Measurements from ENCODE around the gene CELA3B.
A peak's percentile ranks its signal among the peaks of the same experiment; 100 is the strongest.
"Not testable (repeated sequence)": the region's sequence is repeated elsewhere in the genome, so short reads cannot be mapped to it uniquely, and the experiment has no call there.

The CELA3B gene

DNA sequence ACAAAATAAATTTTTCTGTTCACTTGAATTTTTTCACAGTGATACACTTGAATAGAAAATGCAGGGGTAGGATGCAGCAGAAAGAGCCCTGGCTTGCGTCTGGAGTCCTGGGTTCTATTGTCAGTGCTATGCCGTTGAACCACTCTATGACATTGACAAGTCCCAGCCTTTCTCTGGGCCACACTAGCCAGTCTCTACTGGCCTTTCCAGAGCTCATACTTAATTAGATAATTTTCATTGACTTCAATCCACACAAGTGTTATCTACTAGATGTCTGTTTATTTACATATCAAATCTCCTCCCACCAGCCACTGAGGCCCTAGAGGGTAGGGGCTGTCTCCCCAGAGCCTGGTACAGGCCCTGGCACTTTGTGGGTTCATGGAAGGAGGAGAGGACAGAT is 15.5 kb upstream of the CELA3B start:
- TF ChIP-seq, protein P1, sequence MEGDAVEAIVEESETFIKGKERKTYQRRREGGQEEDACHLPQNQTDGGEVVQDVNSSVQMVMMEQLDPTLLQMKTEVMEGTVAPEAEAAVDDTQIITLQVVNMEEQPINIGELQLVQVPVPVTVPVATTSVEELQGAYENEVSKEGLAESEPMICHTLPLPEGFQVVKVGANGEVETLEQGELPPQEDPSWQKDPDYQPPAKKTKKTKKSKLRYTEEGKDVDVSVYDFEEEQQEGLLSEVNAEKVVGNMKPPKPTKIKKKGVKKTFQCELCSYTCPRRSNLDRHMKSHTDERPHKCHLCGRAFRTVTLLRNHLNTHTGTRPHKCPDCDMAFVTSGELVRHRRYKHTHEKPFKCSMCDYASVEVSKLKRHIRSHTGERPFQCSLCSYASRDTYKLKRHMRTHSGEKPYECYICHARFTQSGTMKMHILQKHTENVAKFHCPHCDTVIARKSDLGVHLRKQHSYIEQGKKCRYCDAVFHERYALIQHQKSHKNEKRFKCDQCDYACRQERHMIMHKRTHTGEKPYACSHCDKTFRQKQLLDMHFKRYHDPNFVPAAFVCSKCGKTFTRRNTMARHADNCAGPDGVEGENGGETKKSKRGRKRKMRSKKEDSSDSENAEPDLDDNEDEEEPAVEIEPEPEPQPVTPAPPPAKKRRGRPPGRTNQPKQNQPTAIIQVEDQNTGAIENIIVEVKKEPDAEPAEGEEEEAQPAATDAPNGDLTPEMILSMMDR (IDR thresholded peaks at IDR 0.05; ENCODE audit: low read depth, low read length) = no peak

DNA sequence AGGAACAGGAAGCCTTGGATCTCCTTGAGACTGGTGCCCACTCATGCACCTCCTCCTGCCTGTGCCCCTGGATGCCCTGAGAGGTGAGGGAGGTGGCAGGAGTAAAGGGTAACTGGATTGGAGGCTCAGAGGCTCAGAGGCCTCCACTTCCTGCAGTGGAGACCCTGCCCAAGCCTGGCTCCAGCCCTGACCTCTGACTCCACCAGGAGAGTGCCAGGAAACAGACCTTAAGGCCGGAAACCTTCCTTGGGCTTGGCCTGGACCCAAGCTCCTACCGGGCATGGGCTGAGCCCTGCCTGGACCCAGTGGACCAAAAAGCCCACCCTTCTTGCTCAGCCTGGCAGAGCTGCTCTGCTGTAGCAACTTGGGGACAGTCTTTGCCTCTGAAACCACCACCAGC is 15.0 kb upstream of the CELA3B start:
- TF ChIP-seq, protein P1 (IDR thresholded peaks at IDR 0.05; ENCODE audit: low read depth, low read length) = no peak
- no peak overlapping the region for H3K4me3 ChIP-seq (ENCODE audit: low read depth, low read length)

More for the DNA sequence above, 15.5 kb upstream of the CELA3B start:
- no peak overlapping the region for H3K4me3 ChIP-seq (ENCODE audit: low read depth, low read length)

DNA sequence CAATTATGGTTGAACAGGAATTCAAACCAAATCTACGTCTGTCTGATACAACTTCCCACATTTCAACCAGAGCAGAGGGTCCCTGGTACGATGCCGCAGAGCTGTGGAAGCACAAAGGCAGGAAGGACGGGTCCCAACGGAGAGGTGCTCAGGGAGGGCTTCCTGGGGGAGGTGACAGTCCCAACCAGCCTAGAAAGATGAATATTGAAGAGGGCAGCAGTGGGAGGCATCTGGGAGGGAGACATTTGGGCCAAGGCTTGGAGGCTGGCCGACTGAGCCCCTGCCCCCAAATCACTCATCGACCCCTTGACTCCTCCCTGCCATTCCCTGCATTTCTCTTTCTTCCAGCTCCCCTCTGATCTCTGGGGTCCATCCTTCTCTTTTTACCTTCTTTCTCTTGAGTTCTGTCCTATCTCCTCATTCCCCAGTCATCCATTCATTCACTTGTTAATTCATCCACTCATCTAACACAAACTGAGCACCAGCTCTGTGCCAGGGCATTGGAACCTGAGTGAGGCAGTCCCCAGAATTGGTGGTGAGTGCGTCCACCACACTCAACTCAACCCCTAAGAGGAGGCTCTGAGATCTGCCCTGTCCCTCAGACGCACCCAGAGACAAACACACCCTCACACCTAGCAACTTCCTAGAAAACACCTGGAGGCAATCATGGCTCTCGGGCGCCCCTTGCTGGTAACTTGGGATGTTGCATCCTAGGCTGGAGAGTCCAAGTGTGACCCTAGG is 13.2 kb upstream of the CELA3B start:
- TF ChIP-seq, protein P1 (IDR thresholded peaks at IDR 0.05; ENCODE audit: low read depth, low read length) = peak; percentile 88
- H3K4me3 ChIP-seq (ENCODE audit: low read depth, low read length) = no peak overlapping the region

DNA sequence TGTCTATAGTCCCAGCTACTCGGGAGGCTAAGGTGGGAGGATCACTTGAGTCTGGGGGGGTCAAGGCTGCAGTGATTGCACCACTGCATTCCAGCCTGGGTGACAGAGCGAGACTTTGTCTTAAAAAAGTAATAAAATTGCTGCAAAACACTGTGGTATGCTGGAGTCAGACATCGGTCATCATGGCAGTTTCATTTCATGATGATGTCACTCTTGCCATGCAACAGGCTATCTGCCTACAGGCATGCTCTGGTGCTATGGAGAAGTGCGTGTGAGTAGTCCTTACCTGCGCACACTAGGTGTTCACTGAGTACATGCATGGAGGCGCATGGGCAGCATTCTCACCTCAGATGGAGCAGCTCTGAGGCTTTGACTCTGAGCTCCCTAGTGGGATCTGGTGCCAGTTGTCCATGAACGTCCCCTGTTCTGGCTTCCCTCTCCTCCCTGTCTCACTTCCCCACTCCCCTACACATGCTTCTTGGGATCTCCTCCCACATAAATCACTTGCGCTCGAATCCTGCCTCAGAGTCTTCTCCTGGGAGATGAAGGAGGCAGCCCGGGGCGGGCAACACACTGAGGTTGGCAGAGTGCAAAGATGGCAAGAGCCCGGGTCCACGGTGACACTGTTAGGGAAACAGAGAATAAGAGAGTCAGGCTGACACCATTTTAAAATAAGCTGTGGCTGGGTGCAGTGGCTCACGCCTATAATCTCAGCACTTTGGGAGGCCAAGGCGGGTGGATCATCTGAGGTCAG is 10.4 kb upstream of the CELA3B start:
- no peak overlapping the region for H3K4me3 ChIP-seq (ENCODE audit: low read depth, low read length)
- TF ChIP-seq, protein P1 (IDR thresholded peaks at IDR 0.05; ENCODE audit: low read depth, low read length) = no peak

DNA sequence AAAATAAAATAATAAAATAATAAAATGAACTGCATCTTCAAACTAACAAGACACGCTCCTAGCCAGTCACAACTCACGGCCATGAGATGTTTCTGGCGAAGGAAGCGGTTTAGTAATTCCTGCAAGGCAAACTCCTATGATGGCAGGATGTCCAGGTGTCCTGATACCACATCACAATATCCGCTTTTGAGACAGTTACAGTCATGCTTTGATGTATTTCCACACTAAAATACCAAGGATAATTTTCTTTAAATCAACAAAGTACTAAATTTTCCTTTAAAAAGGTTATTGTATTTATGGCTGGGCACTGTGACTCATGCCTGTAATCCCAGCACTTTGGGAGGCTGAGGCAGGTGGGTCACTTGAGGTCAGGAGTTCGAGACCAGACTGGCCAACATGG is 9.6 kb upstream of the CELA3B start:
- H3K4me3 ChIP-seq (ENCODE audit: low read depth, low read length) = not testable (repeated sequence)

DNA sequence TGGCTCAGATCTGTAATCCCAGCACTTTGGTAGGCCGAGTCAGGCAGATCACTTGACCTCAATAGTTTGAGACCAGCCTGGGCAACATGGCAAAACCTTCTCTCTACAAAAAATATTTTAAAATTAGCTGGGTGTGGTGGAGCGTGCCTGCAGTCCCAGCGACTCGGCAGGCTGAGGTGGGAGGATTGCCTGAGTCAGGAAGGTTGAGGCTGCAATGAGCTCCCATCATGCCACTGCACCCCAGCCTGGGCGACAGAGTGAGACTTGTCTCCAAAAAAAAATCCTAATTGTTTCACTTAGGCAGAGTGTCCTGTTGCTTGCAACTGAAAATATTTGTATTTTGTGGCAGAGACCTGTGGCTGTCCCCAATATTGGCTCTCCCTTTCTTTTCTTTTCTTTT is 7.8 kb upstream of the CELA3B start:
- not testable (repeated sequence) for H3K4me3 ChIP-seq (ENCODE audit: low read depth, low read length)

DNA sequence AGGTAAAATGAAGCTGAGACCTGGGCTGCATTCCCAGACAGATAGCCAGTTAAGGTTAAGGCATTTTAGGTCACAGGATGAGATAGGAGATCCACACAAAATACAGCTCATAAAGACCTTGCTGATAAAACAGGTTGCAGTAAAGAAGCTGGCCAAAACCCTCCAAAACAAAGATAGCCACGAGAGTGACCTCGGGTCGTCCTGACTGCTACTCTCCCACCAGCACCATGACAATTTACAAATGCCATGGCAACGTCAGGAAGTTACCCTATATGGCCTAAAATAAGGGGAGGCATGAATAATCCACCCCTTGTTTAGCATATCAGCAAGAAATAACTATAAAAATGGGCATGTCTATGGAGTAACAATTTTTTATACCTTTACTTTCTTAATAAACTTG is 6.3 kb upstream of the CELA3B start:
- H3K4me3 ChIP-seq (ENCODE audit: low read depth, low read length) = not testable (repeated sequence)

DNA sequence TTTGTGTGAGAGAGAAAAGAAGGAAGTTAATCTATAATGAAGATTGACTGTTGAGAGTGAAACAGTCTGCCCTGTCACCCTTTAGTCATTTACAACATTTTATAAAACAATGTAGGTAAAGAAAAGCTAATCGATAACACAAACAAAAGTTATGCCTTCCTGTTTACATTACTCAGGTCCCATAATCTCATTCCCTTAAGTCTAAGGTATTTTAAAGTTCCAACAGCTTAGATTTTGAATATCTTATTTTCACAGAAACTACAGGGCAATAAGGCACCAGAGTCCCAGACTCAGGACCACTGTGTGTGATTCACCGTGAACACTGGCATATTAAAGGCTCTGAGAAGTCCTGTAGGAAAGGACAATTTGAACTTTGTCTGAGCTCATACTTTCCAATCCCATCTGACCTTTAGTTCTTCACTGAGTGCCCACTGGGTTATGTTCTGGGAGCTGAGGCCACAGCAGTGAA is 3.8 kb upstream of the CELA3B start:
- H3K4me3 ChIP-seq (ENCODE audit: low read depth, low read length) = not testable (repeated sequence)

DNA sequence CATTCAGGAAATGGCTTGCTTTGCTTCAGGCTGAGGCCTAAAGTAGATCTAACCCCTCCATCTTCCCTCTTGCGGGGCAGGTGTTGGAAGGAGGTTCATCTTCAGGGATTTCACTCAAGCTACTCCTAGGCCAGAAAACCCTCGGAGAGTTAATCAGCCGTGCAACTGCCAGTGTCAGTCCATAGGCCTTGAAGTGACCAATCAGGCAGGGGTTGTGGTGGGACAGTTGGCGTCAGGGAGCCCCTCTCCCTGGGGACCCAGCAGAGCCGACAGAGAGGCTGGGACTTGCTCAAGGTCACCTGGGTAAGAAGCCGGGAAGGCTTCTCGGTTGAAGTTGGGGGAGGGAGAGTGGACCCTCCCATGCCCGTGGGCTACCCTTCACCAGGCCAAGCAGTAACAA is 2.9 kb upstream of the CELA3B start:
- H3K4me3 ChIP-seq (ENCODE audit: low read depth, low read length) = not testable (repeated sequence)

DNA sequence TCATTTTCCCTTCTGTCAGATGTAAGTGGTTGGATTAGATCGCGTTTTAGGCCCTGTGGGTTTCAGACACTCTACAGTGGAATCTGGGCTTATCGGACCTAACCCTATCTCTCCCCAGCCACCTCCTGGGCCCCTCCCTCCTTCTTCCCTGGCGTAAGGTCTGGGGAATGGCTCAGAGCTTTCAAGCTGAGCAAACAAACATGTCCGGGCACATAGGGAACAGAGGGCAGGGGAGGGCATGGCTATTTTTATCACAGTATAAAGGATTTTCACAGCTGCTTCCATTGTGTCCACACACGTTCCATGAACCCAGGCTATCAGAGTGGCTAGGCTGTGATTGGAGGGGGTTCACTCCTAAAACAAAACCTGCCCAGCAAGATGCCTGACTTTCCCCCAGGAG is 2.1 kb upstream of the CELA3B start:
- not testable (repeated sequence) for H3K4me3 ChIP-seq (ENCODE audit: low read depth, low read length)

DNA sequence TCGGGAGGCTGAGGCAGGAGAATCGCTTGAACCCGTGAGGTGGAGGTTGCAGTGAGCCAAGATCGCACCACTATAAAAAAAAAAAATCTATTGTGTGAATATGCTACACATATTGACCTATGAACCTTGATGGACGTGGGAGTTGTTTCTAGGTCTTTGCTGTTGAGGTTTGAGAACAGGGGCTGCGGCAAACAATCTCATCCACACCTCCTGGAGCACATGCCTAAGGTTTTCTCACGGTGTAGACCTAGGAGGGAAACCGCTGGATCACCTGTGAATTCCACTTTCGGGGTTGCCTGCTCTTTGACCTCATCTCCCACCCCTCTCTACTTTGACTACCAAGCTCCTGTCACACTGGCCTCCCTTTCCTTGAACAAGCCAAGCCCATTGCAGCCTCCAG is 1.5 kb upstream of the CELA3B start:
- not testable (repeated sequence) for H3K4me3 ChIP-seq (ENCODE audit: low read depth, low read length)

DNA sequence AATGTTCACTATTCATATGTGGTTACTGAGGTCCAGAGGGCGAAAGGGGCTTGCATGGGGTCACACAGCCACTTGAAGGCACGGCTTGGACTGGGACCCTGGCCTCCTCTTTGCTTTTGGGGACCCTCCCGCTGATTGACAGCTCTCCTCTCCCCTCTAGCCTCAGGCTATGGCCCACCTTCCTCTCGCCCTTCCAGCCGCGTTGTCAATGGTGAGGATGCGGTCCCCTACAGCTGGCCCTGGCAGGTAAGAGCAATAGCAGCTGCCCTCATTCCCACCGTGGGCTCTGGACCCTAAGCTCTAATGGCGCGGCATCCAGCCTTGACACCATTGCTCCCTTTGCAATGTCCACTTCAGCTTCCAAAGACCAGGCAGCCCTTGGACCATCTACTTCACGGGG is 1.4 kb downstream of the CELA3B start:
- H3K4me3 ChIP-seq (ENCODE audit: low read depth, low read length) = not testable (repeated sequence)

DNA sequence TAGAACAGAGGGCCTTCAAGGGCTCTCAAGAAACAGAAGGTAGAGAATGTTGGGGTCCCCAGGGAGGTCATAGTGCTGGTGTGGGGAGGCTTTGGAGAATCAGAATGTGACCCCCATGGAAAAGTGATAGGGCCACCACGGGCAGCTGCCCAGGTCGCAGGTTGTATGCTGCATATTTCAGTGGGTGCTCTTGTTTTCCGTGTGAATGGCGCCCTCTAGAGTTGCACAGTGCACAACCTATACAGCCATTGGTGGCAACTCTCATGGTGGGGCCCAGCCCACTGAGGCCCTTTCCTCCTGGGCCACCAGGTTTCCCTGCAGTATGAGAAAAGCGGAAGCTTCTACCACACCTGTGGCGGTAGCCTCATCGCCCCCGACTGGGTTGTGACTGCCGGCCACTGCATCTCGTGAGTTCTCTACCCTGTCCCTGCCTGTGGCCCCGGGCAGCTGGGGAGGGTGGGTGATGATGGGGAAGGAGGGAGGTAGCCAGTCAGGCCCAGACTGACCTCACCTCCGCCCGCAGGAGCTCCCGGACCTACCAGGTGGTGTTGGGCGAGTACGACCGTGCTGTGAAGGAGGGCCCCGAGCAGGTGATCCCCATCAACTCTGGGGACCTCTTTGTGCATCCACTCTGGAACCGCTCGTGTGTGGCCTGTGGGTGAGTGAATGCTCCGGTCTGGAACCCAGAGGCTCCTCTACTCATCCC is 3.8 kb downstream of the CELA3B start:
- H3K4me3 ChIP-seq (ENCODE audit: low read depth, low read length) = not testable (repeated sequence)

DNA sequence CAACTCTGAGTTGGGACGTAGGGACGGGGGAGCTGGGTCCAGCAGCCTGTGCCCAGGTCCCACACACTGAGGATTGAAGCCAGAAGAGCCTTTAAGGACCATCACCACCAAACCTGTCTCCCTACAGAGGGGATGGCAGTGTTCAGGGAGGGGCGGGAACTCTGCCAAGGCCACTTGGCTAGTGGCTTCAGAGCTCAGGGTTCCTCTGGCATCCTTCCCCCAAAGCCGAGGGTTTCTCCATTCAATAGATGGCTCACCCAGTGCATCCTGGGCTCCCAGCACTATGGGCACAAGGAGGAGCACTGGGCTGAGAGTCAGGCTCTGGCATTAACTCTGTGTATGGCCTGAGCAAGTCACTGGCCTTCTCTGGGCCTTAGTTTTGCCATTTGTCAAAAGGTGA is 4.4 kb downstream of the CELA3B start:
- H3K4me3 ChIP-seq (ENCODE audit: low read depth, low read length) = not testable (repeated sequence)

DNA sequence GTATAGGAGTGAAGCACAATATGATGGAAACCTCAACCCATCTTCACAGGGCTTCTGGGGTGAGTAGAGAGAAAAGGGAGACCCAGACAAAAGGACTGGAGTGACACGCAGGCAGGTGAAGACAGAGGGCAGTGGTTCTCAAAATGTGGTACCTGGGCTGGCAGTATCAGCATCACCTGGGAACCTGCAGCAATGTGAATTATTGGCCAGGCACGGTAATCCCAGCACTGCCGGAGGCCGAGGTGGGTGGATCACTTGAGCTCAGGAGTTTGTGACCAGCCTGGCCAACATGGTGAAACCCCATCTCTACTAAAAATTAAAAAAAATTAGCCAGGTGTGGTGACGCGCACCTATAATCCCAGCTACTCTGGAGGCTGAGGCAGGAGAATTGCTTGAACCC is 5.3 kb downstream of the CELA3B start:
- H3K4me3 ChIP-seq (ENCODE audit: low read depth, low read length) = not testable (repeated sequence)

All from WI38 (cell line).